A673 (cell line): ENCODE measurements around the gene MRPL48. TPM values are rescaled to one million over a fixed set of nuclear protein-coding genes. Genes with fewer than 3 reads are reported as not detected.

Experiments used
- BruUV-seq: library from RNA; stranded (reverse); fragments of 400-500 nt; replicated peaks from 2 replicates; lab custom pipeline; 2021; lab: Mats Ljungman, UMichigan
- CTCF ChIA-PET: fragments of 300-600 bp; sonication (Branson Sonifier 250); formaldehyde crosslinking; loops from one replicate; lab custom pipeline; 2022; ENCODE audit warnings: antibody characterized with exemption; lab: Charles Lee
- POLR2A ChIA-PET: fragments of 300-600 bp; sonication (Branson Sonifier 250); formaldehyde crosslinking; loops from one replicate; lab custom pipeline; 2022; ENCODE audit warnings: antibody characterized with exemption; ENCODE audit not compliant: low non-redundant PET; lab: Charles Lee
- DNase-seq: peaks from one replicate; pipeline ENCODE4 v3.0.0-alpha.2; 2015; ENCODE audit warnings: low spot score
- H3K27ac ChIP-seq: fragments of 200-600 bp; sonication (generic); 2 replicates; pipeline ENCODE4 v1.5.1; 2016; ENCODE audit warnings: mixed run types, low read depth, mild to moderate bottlenecking, mixed read lengths, antibody characterized with exemption, low read length; ENCODE audit not compliant: poor library complexity, severe bottlenecking
- H3K27me3 ChIP-seq: fragments of 200-600 bp; sonication (generic); replicated peaks from 2 replicates; pipeline ENCODE4 v1.6.1; 2017; ENCODE audit warnings: mixed run types, low read depth, mild to moderate bottlenecking, mixed read lengths, antibody characterized with exemption, low read length; ENCODE audit not compliant: insufficient read depth, poor library complexity
- H3K36me3 ChIP-seq: fragments of 200-600 bp; sonication (generic); 2 replicates; pipeline ENCODE4 v1.6.1; 2016; ENCODE audit warnings: mixed run types, mild to moderate bottlenecking, mixed read lengths, antibody characterized with exemption, low read length; ENCODE audit not compliant: insufficient read depth, poor library complexity, severe bottlenecking
- H3K4me1 ChIP-seq: fragments of 200-600 bp; sonication (generic); 2 replicates; pipeline ENCODE4 v1.6.1; 2017; ENCODE audit warnings: mixed run types, mild to moderate bottlenecking, mixed read lengths, antibody characterized with exemption, low read length; ENCODE audit not compliant: insufficient read depth, poor library complexity, severe bottlenecking
- H3K4me3 ChIP-seq: fragments of 200-600 bp; sonication (generic); 2 replicates; pipeline ENCODE4 v1.5.1; 2016; ENCODE audit warnings: low read depth, mixed run types, mild to moderate bottlenecking, mixed read lengths, low read length; ENCODE audit not compliant: poor library complexity, severe bottlenecking
- H3K9me3 ChIP-seq: fragments of 200-600 bp; sonication (generic); 2 replicates; pipeline ENCODE4 v1.6.1; 2016; ENCODE audit warnings: mixed run types, low read depth, mild to moderate bottlenecking, mixed read lengths, antibody characterized with exemption, low read length; ENCODE audit not compliant: poor library complexity, severe bottlenecking
- CTCF ChIP-seq: fragments of 300-800, 200-600 bp; sonication (generic); conservative IDR thresholded peaks from 2 replicates; pipeline ENCODE4 v1.5.1; 2017; ENCODE audit warnings: low read depth, mild to moderate bottlenecking, antibody characterized with exemption, low read length, moderate library complexity, mixed read lengths
- EZH2 ChIP-seq: fragments of 200-600 bp; sonication (generic); IDR thresholded peaks from 2 replicates; pipeline ENCODE4 v1.6.1; 2017; ENCODE audit warnings: borderline replicate concordance, low read depth, mild to moderate bottlenecking, mixed read lengths, antibody characterized with exemption, low read length; ENCODE audit not compliant: poor library complexity, severe bottlenecking
- intact Hi-C: fragments of 100-400 bp; cut with micrococcal nuclease; formaldehyde crosslinking; loops from one replicate; pipeline ENCODE4 v1.10.0; 2022; ENCODE audit not compliant: unreplicated experiment
- total RNA-seq: library from RNA; stranded (reverse); gene quantifications from 2 replicates; pipeline ENCODE4 v1.2.3, GENCODE V29; 2021

The MRPL48 gene
- total RNA-seq, 1 experiment from 2014 or later = 92.6 TPM

- BruUV-seq = no TSS peak
- ChIA-PET CTCF (no interaction called here), POLR2A (no interaction called here)
- Histone ChIP-seq H3K9me3 (no peaks in the 10 kb centered on the region), H3K27me3 (no peaks in the 10 kb centered on the region), H3K4me3 (no peak overlapping the region), H3K4me1 (peaks cover 5% of the 10 kb centered on the region), H3K36me3 (no peaks in the 10 kb centered on the region), H3K27ac (no peak overlapping the region)
- TF ChIP-seq EZH2 (no peak), CTCF (no peak)
- intact Hi-C loops = no loop called here
- DNase-seq = no peak
Observed at GRCh38 chr11:73752903-73753302, 34.8 kb upstream of the MRPL48 start.

GRCh38 chr11:73753938-73754337 is 33.7 kb upstream of the MRPL48 start:
- Histone ChIP-seq H3K9me3 (no peaks in the 10 kb centered on the region), H3K4me1 (peaks cover 16% of the 10 kb centered on the region), H3K4me3 (no peak overlapping the region), H3K27ac (no peak overlapping the region), H3K27me3 (no peaks in the 10 kb centered on the region), H3K36me3 (no peaks in the 10 kb centered on the region)
- intact Hi-C loops = no loop called here
- TF ChIP-seq EZH2 (no peak), CTCF (no peak)
- POLR2A ChIA-PET = no interaction called here
- BruUV-seq = no TSS peak
- no peak for DNase-seq
- CTCF ChIA-PET = no interaction called here

GRCh38 chr11:73755670-73756069 is 32.0 kb upstream of the MRPL48 start:
- Histone ChIP-seq H3K27me3 (no peaks in the 10 kb centered on the region), H3K27ac (no peak overlapping the region), H3K4me1 (peaks cover 16% of the 10 kb centered on the region), H3K9me3 (no peaks in the 10 kb centered on the region), H3K36me3 (no peaks in the 10 kb centered on the region), H3K4me3 (no peak overlapping the region)
- DNase-seq = no peak
- intact Hi-C loops = no loop called here
- BruUV-seq = no TSS peak
- TF ChIP-seq CTCF = no peak
- TF ChIP-seq EZH2 = no peak
- ChIA-PET CTCF (interaction anchor here (0.6 kb wide), 1 partner anchor 36 kb away, joined by 3 read pairs; no protein-coding TSS in a partner anchor), POLR2A (no interaction called here)
